Bronchial epithelial cell (primary cell): ENCODE results near the gene FGD1. TPM values are rescaled to one million over a fixed set of nuclear protein-coding genes. Genes with fewer than 3 reads are reported as not detected.

Experiments
- DNase-seq: peaks from one replicate; pipeline ENCODE4 v3.0.0-alpha.2; 2010; ENCODE audit warnings: low read depth
- FAIRE-seq: peaks from 2 replicates; lab custom pipeline; 2011; peaks lifted over from hg19 to GRCh38; lab: Jason Lieb, UNC
- H3K27me3 ChIP-seq: 2 replicates; pipeline ENCODE4 v1.5.1; 2011; ENCODE audit warnings: low read length; ENCODE audit not compliant: control insufficient read depth, insufficient read depth
- H3K36me3 ChIP-seq: 2 replicates; pipeline ENCODE4 v1.5.1; 2011; ENCODE audit warnings: low read length; ENCODE audit not compliant: control insufficient read depth, insufficient read depth
- H3K4me3 ChIP-seq: 2 replicates; pipeline ENCODE4 v1.5.1; 2011; ENCODE audit warnings: mild to moderate bottlenecking, low read depth, low read length, control low read depth
- total RNA-seq: library from RNA; depleted of rRNA; stranded (reverse); fragments of >200 nt; gene quantifications from 2 replicates; pipeline ENCODE4 v1.2.1, GENCODE V29; 2014
- TF ChIP-seq, protein P1 (sequence below): IDR thresholded peaks from 2 replicates; pipeline ENCODE4 v1.5.1; 2011; ENCODE audit warnings: mild to moderate bottlenecking, moderate library complexity, low read length, control low read depth, inconsistent platforms; ENCODE audit not compliant: insufficient read depth, severe bottlenecking

FGD1 gene
- total RNA-seq, 1 donor from 2014 or later, result 1.1 TPM

DNA sequence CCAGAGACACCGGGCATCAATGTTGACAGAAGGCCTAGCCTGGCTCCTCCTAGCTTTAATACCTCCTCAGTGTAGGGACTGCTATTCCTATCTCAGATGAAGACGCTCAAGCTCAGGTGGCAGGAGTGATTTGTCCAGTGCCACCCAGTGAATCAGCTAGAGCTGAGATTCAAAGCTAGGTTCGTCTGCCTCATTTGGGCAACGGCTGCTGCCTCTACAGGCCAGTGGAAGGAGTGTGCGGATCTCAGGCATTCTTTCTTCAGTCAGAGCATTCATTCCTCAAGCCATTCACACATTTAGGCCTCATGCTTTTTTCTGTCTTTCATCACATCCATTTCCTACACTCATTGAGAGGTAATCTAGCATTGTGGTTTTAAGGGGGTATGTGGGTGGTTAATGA, 48.6 kb downstream of the FGD1 start:
- Histone ChIP-seq H3K27me3 (no peaks in the 10 kb centered on the region), H3K36me3 (no peaks in the 10 kb centered on the region), H3K4me3 (no peak overlapping the region)
- TF ChIP-seq, protein P1, sequence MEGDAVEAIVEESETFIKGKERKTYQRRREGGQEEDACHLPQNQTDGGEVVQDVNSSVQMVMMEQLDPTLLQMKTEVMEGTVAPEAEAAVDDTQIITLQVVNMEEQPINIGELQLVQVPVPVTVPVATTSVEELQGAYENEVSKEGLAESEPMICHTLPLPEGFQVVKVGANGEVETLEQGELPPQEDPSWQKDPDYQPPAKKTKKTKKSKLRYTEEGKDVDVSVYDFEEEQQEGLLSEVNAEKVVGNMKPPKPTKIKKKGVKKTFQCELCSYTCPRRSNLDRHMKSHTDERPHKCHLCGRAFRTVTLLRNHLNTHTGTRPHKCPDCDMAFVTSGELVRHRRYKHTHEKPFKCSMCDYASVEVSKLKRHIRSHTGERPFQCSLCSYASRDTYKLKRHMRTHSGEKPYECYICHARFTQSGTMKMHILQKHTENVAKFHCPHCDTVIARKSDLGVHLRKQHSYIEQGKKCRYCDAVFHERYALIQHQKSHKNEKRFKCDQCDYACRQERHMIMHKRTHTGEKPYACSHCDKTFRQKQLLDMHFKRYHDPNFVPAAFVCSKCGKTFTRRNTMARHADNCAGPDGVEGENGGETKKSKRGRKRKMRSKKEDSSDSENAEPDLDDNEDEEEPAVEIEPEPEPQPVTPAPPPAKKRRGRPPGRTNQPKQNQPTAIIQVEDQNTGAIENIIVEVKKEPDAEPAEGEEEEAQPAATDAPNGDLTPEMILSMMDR, result peak; percentile 27
- DNase-seq (peak; percentile 0), FAIRE-seq (no peak)

DNA sequence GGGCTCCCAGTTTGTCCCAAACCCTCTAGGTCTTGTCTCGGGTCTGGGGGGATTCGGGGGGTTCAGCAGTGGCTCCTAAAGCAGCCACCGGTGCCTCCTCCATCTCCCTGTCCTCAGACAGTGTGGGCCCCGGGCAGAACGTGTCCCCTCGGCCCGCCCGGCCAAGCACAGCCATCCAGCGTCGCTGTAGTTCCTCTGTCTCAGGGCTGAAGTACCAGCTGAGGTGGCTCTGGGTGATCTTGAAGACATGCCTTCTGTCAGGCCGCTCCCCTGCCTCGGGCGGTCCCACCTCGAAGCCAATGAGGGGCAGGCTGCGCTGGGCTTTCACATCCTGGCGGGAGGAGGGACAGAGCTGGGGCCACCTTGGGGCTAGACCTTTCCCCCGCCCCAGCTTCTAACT, 50.0 kb downstream of the FGD1 start:
- no peaks in the 10 kb centered on the region for H3K36me3 ChIP-seq
- no peak overlapping the region for H3K4me3 ChIP-seq
- FAIRE-seq (no peak), DNase-seq (no peak)
- TF ChIP-seq, protein P1, result no peak
- no peaks in the 10 kb centered on the region for H3K27me3 ChIP-seq

DNA sequence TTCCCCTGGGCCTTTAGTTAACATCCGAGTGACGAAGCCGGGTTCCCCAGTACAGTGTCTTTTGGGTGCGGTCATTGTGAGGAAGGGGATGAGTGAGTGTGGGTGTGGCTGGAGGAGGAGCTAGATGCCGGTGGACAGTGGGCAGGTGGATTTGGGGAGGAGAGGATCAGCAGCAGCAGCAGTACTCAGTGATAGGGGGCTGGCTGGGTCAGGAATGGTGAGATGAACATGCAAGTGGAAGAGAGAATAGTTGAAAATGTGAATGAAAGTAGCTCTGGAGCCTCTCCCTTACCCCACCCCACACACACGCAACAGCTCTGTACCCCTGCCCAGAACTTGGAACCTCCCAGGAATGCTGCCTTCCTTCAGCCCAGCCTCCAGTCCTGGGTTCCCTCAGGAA, 51.3 kb downstream of the FGD1 start:
- Histone ChIP-seq H3K4me3 (no peak overlapping the region), H3K36me3 (no peaks in the 10 kb centered on the region), H3K27me3 (no peaks in the 10 kb centered on the region)
- TF ChIP-seq, protein P1, result no peak
- no peak for FAIRE-seq
- no peak for DNase-seq

DNA sequence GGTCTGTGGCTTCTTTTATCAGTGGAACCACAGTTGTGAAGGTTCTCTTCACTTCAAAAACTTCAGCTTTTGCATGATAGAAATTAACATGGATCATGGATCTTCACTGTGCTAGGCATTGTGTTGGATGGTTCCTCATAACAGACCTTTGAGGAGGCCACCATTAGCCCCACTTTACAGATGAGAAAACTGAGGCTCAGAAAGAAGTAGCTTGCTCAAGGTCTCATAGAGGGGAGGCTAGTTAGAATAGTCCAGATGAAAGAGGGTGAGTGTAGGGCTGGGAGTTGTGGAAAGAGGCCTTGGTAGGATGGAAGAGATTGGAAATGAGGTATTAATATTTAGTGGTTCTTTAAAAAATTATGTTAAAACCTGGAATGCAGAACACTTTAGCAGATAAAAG, 53.2 kb downstream of the FGD1 start:
- FAIRE-seq, result no peak
- Histone ChIP-seq H3K4me3 (no peak overlapping the region), H3K27me3 (no peaks in the 10 kb centered on the region), H3K36me3 (no peaks in the 10 kb centered on the region)
- TF ChIP-seq, protein P1, result no peak
- DNase-seq, result no peak

DNA sequence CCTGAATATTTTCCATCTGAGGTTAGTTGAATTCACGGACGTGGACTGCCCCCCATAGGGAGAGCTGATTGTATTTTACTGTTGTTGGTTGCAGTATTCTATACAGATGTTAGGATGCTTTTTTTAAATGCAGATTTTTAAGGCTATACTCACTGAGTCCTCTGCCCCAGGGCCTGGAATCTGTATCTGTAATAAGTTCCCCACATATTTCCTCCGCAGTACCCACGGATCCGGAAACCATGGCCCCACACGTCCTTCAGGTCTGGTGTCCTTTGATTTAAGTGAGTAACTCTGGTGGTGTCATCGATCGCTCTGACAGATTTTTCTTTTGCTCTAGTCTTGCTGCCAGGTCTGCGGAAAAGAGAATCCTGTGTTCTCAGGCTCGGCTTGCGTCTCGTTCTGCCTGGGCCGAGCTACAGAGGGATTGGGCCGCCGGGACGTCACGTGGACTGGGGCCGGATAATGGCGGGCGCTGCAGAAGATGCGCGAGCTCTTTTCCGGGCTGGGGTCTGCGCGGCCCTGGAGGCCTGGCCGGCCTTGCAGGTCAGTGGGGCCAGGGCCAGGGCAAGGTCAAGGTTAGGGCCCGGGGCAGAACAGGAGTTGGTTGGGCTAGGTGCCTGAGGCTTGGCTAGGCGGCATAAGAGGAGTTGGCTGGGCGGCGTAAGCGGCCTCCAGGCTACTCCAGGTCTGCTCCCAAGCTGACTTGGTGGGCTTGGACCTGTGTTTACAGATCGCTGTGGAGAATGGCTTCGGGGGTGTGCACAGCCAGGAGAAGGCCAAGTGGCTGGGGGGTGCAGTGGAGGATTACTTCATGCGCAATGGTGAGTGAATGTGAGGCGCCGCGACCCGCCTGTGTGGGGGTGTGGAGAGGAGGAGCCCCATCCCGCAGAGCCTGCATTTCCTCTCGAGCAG, 55.8 kb downstream of the FGD1 start, which contains the start of gene TSR2:
Gene TSR2, plus strand, starts transcription at position 445 of the 912 bp plus-strand sequence. Its CDS starts 18 bp downstream, at position 463.
- Histone ChIP-seq H3K36me3 (no peaks in the 10 kb centered on the region), H3K4me3 (peak within 1 kb of the TSS; percentile 81), H3K27me3 (no peaks in the 10 kb centered on the region)
- TF ChIP-seq, protein P1, result no peak
- FAIRE-seq (no peak), DNase-seq (peak; percentile 79)

DNA sequence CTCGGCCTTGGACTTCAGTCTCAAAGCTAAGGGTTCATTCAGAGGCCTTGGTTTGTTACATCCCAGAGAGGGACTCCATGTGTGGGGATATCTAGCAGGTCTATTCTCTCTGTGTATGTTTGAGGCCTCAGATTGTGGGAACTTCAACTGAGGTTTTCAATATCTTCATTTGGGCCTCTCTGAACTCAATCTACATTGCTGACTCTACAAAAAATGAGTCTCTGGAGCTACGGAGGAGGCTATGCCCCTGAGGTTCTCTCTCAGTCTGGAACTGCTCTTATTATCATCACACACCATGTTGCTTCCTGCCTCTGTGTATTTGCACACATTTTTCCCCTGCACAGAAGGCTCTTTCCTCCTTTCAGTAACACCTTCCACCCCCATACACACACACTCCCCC, 60.9 kb downstream of the FGD1 start:
- DNase-seq, result no peak
- no peaks in the 10 kb centered on the region for H3K27me3 ChIP-seq
- H3K4me3 ChIP-seq, result no peak overlapping the region
- H3K36me3 ChIP-seq, result no peaks in the 10 kb centered on the region
- TF ChIP-seq, protein P1, result no peak
- FAIRE-seq, result no peak
